A673 (cell line): ENCODE results near the gene HMCN1. TPM values are rescaled to one million over a fixed set of nuclear protein-coding genes. Genes with fewer than 3 reads are reported as not detected.

Experiments
- BruUV-seq: library from RNA; stranded (reverse); fragments of 400-500 nt; replicated peaks from 2 replicates; lab custom pipeline; 2021; lab: Mats Ljungman, UMichigan
- CTCF ChIA-PET: fragments of 300-600 bp; sonication (Branson Sonifier 250); formaldehyde crosslinking; loops from one replicate; lab custom pipeline; 2022; ENCODE audit warnings: antibody characterized with exemption; lab: Charles Lee
- POLR2A ChIA-PET: fragments of 300-600 bp; sonication (Branson Sonifier 250); formaldehyde crosslinking; loops from one replicate; lab custom pipeline; 2022; ENCODE audit warnings: antibody characterized with exemption; ENCODE audit not compliant: low non-redundant PET; lab: Charles Lee
- DNase-seq: peaks from one replicate; pipeline ENCODE4 v3.0.0-alpha.2; 2015; ENCODE audit warnings: low spot score
- H3K27ac ChIP-seq: fragments of 200-600 bp; sonication (generic); 2 replicates; pipeline ENCODE4 v1.5.1; 2016; ENCODE audit warnings: mixed run types, low read depth, mild to moderate bottlenecking, mixed read lengths, antibody characterized with exemption, low read length; ENCODE audit not compliant: poor library complexity, severe bottlenecking
- H3K27me3 ChIP-seq: fragments of 200-600 bp; sonication (generic); replicated peaks from 2 replicates; pipeline ENCODE4 v1.6.1; 2017; ENCODE audit warnings: mixed run types, low read depth, mild to moderate bottlenecking, mixed read lengths, antibody characterized with exemption, low read length; ENCODE audit not compliant: insufficient read depth, poor library complexity
- H3K36me3 ChIP-seq: fragments of 200-600 bp; sonication (generic); 2 replicates; pipeline ENCODE4 v1.6.1; 2016; ENCODE audit warnings: mixed run types, mild to moderate bottlenecking, mixed read lengths, antibody characterized with exemption, low read length; ENCODE audit not compliant: insufficient read depth, poor library complexity, severe bottlenecking
- H3K4me1 ChIP-seq: fragments of 200-600 bp; sonication (generic); 2 replicates; pipeline ENCODE4 v1.6.1; 2017; ENCODE audit warnings: mixed run types, mild to moderate bottlenecking, mixed read lengths, antibody characterized with exemption, low read length; ENCODE audit not compliant: insufficient read depth, poor library complexity, severe bottlenecking
- H3K4me3 ChIP-seq: fragments of 200-600 bp; sonication (generic); 2 replicates; pipeline ENCODE4 v1.5.1; 2016; ENCODE audit warnings: low read depth, mixed run types, mild to moderate bottlenecking, mixed read lengths, low read length; ENCODE audit not compliant: poor library complexity, severe bottlenecking
- H3K9me3 ChIP-seq: fragments of 200-600 bp; sonication (generic); 2 replicates; pipeline ENCODE4 v1.6.1; 2016; ENCODE audit warnings: mixed run types, low read depth, mild to moderate bottlenecking, mixed read lengths, antibody characterized with exemption, low read length; ENCODE audit not compliant: poor library complexity, severe bottlenecking
- EZH2 ChIP-seq: fragments of 200-600 bp; sonication (generic); IDR thresholded peaks from 2 replicates; pipeline ENCODE4 v1.6.1; 2017; ENCODE audit warnings: borderline replicate concordance, low read depth, mild to moderate bottlenecking, mixed read lengths, antibody characterized with exemption, low read length; ENCODE audit not compliant: poor library complexity, severe bottlenecking
- intact Hi-C: fragments of 100-400 bp; cut with micrococcal nuclease; formaldehyde crosslinking; loops from one replicate; pipeline ENCODE4 v1.10.0; 2022; ENCODE audit not compliant: unreplicated experiment
- total RNA-seq: library from RNA; stranded (reverse); gene quantifications from 2 replicates; pipeline ENCODE4 v1.2.3, GENCODE V29; 2021
- TF ChIP-seq, protein P1 (sequence below): fragments of 300-800, 200-600 bp; sonication (generic); conservative IDR thresholded peaks from 2 replicates; pipeline ENCODE4 v1.5.1; 2017; ENCODE audit warnings: low read depth, mild to moderate bottlenecking, antibody characterized with exemption, low read length, moderate library complexity, mixed read lengths

Gene HMCN1
- total RNA-seq, 1 experiment from 2014 or later: 134 TPM

DNA sequence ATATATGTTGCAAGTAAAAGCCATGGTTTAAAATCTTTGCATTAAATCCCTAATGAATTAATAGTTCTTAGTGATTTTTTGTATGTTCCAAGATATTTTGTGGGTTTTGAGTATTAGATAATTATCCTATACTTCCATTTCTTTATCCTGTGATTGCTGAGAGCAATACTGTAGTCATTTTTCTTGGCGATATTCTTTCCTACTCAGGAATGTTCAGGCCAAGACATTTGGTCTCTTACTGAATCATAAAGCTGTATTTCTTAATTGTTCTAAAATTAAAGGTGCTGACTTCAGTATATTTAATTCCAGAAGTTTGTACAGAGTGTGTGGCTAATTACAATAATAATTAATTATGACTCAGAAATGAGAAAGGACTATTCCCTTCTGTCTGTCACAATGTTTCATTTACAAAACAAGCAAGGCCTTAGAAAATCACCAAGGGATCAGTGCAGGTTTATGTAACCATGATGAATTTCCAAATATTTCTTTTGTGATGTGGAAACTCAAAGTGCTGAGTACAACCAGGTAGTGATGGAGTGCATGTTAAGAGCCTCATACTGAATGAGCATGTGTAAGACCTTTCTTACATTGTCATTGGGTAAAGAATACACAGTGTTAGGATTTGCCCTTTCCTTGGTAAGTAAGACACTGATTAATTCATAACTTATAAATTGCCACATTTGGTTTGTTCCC lies 161.2 kb downstream of the HMCN1 start:
- intact Hi-C loops: no loop called here
- Histone ChIP-seq H3K36me3 (peaks cover 17% of the 10 kb centered on the region), H3K27me3 (no peaks in the 10 kb centered on the region), H3K4me3 (no peak overlapping the region), H3K27ac (no peak overlapping the region), H3K9me3 (peaks cover 7% of the 10 kb centered on the region), H3K4me1 (peaks cover 11% of the 10 kb centered on the region)
- BruUV-seq: no TSS peak
- DNase-seq: no peak
- ChIA-PET CTCF (no interaction called here), POLR2A (no interaction called here)
- TF ChIP-seq, protein P1, sequence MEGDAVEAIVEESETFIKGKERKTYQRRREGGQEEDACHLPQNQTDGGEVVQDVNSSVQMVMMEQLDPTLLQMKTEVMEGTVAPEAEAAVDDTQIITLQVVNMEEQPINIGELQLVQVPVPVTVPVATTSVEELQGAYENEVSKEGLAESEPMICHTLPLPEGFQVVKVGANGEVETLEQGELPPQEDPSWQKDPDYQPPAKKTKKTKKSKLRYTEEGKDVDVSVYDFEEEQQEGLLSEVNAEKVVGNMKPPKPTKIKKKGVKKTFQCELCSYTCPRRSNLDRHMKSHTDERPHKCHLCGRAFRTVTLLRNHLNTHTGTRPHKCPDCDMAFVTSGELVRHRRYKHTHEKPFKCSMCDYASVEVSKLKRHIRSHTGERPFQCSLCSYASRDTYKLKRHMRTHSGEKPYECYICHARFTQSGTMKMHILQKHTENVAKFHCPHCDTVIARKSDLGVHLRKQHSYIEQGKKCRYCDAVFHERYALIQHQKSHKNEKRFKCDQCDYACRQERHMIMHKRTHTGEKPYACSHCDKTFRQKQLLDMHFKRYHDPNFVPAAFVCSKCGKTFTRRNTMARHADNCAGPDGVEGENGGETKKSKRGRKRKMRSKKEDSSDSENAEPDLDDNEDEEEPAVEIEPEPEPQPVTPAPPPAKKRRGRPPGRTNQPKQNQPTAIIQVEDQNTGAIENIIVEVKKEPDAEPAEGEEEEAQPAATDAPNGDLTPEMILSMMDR: no peak

DNA sequence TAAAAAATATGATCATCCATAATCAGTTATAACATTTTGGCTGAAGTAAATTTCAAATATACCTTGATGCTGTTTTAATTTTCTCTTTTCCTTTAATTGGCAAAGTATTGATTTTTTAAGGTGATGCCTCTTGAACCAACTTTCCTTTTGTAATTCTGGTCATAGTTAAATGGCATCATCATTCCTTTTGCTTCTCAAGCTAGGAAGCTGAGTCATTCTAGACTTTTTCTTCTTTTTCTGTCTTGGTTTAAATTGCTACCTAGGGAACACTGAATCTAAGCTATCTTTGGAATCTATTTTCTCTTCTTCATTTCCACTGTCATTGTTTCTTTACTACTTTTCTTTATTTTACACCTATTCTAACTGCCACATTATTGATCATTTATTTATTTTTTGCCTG lies 162.7 kb downstream of the HMCN1 start:
- H3K9me3 ChIP-seq: peaks cover 7% of the 10 kb centered on the region
- H3K27ac ChIP-seq: peak overlapping the region; percentile 16
- no peak for DNase-seq
- intact Hi-C loops: no loop called here
- H3K27me3 ChIP-seq: no peaks in the 10 kb centered on the region
- CTCF ChIA-PET: no interaction called here
- TF ChIP-seq EZH2: no peak
- POLR2A ChIA-PET: no interaction called here
- H3K36me3 ChIP-seq: peaks cover 17% of the 10 kb centered on the region
- H3K4me1 ChIP-seq: peaks cover 11% of the 10 kb centered on the region
- no TSS peak for BruUV-seq
- no peak overlapping the region for H3K4me3 ChIP-seq

DNA sequence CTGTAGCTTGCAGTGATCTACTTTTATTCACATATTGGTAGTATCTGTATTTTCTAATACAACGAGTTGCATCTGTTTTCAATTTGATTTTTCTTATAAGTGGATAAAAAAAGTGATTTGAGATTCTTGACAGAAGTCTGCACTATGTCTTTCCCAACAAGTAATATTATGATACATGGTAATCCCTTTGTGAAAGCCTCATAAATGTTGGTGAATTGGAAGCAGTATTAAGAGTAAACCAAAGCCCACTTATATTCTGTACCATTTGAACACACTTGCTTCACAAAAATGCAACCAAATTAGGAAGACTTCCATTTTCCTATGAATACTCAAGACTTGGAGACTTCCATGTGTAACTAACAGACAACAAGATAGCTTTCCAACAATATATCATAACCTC lies 172.0 kb downstream of the HMCN1 start:
- TF ChIP-seq EZH2: no peak
- TF ChIP-seq, protein P1: no peak
- BruUV-seq: no TSS peak
- H3K27ac ChIP-seq: no peak overlapping the region
- DNase-seq: no peak
- peaks cover 23% of the 10 kb centered on the region for H3K36me3 ChIP-seq
- H3K4me3 ChIP-seq: no peak overlapping the region
- ChIA-PET CTCF (no interaction called here), POLR2A (no interaction called here)
- no peaks in the 10 kb centered on the region for H3K27me3 ChIP-seq
- H3K9me3 ChIP-seq: no peaks in the 10 kb centered on the region
- intact Hi-C loops: no loop called here
- peaks cover 23% of the 10 kb centered on the region for H3K4me1 ChIP-seq

DNA sequence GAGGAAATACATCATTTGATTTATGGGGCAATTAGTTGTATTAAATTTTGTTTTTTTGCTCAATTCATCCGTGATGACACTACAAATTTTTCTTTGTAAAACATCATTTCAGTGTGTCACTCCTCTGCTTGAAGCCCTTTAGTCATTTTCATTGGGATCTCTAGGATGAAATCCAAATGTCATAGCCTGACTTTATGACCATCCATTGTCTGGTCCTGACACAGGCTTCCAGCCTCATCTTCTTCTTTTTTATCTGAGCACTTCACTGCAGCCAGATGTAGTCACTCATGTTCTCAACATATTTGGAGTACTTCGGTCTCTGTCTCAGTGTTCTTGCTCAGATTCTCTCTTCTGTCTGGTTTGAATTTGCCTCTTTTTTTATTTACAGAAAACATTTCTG lies 173.1 kb downstream of the HMCN1 start:
- DNase-seq: no peak
- H3K27me3 ChIP-seq: no peaks in the 10 kb centered on the region
- H3K9me3 ChIP-seq: no peaks in the 10 kb centered on the region
- intact Hi-C loops: no loop called here
- POLR2A ChIA-PET: no interaction called here
- BruUV-seq: no TSS peak
- peaks cover 33% of the 10 kb centered on the region for H3K36me3 ChIP-seq
- no peak overlapping the region for H3K4me3 ChIP-seq
- TF ChIP-seq, protein P1: no peak
- no peak for TF ChIP-seq EZH2
- peaks cover 23% of the 10 kb centered on the region for H3K4me1 ChIP-seq
- H3K27ac ChIP-seq: no peak overlapping the region
- CTCF ChIA-PET: no interaction called here
